Liver (tissue), 3 donors: Measurements from ENCODE around the gene DUSP9.

Experiments
- EGR1 ChIP-seq, 2 donors: IDR thresholded peaks; 2 replicates each; pipeline ENCODE4 v1.6.1; 2016 to 2018; ENCODE audit warnings: antibody characterized with exemption in 2 of 2, low read depth in 2 of 2
- FOXA1 ChIP-seq: IDR thresholded peaks from 2 replicates; pipeline ENCODE4 v1.6.1; 2016; ENCODE audit warnings: antibody characterized with exemption
- FOXA2 ChIP-seq: IDR thresholded peaks from 2 replicates; pipeline ENCODE4 v1.6.1; 2016; ENCODE audit warnings: antibody characterized with exemption
- JUND ChIP-seq, 2 donors: IDR thresholded peaks; 2 replicates each; pipeline ENCODE4 v1.6.1; 2016; ENCODE audit warnings: antibody characterized with exemption in 2 of 2
- RAD21 ChIP-seq, 2 donors: IDR thresholded peaks; 2 replicates each; pipeline ENCODE4 v1.6.1; 2016; ENCODE audit warnings: antibody characterized with exemption in 2 of 2, mild to moderate bottlenecking in 2 of 2
- RXRA ChIP-seq, 2 donors: IDR thresholded peaks; 2 replicates each; pipeline ENCODE4 v1.6.1; 2017 to 2018; ENCODE audit warnings: antibody characterized with exemption in 2 of 2, mild to moderate bottlenecking in 1 of 2
- SP1 ChIP-seq: IDR thresholded peaks from 2 replicates; pipeline ENCODE4 v1.6.1; 2018; ENCODE audit warnings: antibody characterized with exemption, mild to moderate bottlenecking
- TAF1 ChIP-seq: conservative IDR thresholded peaks from 2 replicates; pipeline ENCODE4 v1.6.1; 2016; ENCODE audit warnings: antibody characterized with exemption, mild to moderate bottlenecking
- YY1 ChIP-seq: IDR thresholded peaks from 2 replicates; pipeline ENCODE4 v1.6.1; 2016; ENCODE audit warnings: antibody characterized with exemption, mild to moderate bottlenecking
- TF ChIP-seq, protein P1 (sequence below): fragments of 150-350 bp; IDR thresholded peaks from 2 replicates; pipeline ENCODE4 v1.5.1; 2017; ENCODE audit warnings: improper control_type of control experiment, low read depth, low read length; ENCODE audit not compliant: missing input control
- TF ChIP-seq, protein P2 (sequence below): IDR thresholded peaks from 2 replicates; pipeline ENCODE4 v1.6.1; 2016; ENCODE audit warnings: antibody characterized with exemption, mild to moderate bottlenecking
- TF ChIP-seq, protein P3 (sequence below): IDR thresholded peaks from 2 replicates; pipeline ENCODE4 v1.6.1; 2016; ENCODE audit warnings: antibody characterized with exemption
- TF ChIP-seq, protein P4 (sequence below): IDR thresholded peaks from 2 replicates; pipeline ENCODE4 v1.6.1; 2016; ENCODE audit warnings: antibody characterized with exemption
- donor health status: healthy.
- donor health status: healthy.

DNA sequence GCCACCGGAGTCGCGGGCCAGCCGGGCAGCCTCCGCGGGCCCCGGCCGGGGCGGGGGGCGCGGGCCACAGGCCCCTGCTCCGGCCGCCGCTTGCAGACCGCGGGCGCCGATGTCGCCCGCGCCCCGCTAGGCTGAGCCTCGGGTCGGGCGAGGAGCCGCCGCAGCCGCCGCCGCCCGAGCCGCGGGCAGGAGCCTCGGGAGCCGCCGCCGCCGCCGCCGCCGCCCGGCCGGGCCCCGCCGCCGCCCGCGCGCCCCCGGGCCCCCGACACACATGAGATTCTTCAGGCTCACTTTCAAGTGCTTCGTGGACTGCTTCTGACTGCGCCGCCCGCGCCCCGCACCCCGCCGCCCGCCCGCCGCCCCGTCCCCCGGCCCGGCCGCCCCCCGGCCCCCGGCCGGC, 41.1 kb downstream of the DUSP9 start:
- TF ChIP-seq, protein P1, sequence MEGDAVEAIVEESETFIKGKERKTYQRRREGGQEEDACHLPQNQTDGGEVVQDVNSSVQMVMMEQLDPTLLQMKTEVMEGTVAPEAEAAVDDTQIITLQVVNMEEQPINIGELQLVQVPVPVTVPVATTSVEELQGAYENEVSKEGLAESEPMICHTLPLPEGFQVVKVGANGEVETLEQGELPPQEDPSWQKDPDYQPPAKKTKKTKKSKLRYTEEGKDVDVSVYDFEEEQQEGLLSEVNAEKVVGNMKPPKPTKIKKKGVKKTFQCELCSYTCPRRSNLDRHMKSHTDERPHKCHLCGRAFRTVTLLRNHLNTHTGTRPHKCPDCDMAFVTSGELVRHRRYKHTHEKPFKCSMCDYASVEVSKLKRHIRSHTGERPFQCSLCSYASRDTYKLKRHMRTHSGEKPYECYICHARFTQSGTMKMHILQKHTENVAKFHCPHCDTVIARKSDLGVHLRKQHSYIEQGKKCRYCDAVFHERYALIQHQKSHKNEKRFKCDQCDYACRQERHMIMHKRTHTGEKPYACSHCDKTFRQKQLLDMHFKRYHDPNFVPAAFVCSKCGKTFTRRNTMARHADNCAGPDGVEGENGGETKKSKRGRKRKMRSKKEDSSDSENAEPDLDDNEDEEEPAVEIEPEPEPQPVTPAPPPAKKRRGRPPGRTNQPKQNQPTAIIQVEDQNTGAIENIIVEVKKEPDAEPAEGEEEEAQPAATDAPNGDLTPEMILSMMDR = no peak
- no peak for TF ChIP-seq JUND (IDR thresholded peaks at IDR 0.05)
- TF ChIP-seq, protein P2, sequence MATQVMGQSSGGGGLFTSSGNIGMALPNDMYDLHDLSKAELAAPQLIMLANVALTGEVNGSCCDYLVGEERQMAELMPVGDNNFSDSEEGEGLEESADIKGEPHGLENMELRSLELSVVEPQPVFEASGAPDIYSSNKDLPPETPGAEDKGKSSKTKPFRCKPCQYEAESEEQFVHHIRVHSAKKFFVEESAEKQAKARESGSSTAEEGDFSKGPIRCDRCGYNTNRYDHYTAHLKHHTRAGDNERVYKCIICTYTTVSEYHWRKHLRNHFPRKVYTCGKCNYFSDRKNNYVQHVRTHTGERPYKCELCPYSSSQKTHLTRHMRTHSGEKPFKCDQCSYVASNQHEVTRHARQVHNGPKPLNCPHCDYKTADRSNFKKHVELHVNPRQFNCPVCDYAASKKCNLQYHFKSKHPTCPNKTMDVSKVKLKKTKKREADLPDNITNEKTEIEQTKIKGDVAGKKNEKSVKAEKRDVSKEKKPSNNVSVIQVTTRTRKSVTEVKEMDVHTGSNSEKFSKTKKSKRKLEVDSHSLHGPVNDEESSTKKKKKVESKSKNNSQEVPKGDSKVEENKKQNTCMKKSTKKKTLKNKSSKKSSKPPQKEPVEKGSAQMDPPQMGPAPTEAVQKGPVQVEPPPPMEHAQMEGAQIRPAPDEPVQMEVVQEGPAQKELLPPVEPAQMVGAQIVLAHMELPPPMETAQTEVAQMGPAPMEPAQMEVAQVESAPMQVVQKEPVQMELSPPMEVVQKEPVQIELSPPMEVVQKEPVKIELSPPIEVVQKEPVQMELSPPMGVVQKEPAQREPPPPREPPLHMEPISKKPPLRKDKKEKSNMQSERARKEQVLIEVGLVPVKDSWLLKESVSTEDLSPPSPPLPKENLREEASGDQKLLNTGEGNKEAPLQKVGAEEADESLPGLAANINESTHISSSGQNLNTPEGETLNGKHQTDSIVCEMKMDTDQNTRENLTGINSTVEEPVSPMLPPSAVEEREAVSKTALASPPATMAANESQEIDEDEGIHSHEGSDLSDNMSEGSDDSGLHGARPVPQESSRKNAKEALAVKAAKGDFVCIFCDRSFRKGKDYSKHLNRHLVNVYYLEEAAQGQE = no peak
- no peak for TF ChIP-seq FOXA2
- TF ChIP-seq, protein P3, sequence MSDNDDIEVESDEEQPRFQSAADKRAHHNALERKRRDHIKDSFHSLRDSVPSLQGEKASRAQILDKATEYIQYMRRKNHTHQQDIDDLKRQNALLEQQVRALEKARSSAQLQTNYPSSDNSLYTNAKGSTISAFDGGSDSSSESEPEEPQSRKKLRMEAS = no peak
- TF ChIP-seq RXRA (IDR thresholded peaks at IDR 0.05) = no peak
- no peak for TF ChIP-seq YY1
- TF ChIP-seq EGR1 (IDR thresholded peaks at IDR 0.05; ENCODE audit: low read depth in 2 of 2) = no peak
- TF ChIP-seq TAF1 = no peak
- no peak for TF ChIP-seq RAD21 (IDR thresholded peaks at IDR 0.05)
- TF ChIP-seq, protein P4, sequence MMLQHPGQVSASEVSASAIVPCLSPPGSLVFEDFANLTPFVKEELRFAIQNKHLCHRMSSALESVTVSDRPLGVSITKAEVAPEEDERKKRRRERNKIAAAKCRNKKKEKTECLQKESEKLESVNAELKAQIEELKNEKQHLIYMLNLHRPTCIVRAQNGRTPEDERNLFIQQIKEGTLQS = no peak
- no peak for TF ChIP-seq FOXA1
- TF ChIP-seq SP1 = no peak
